GM10266 (cell line): ENCODE results near the gene BMPR1A.

ENCODE experiments used
- DNase-seq: peaks from one replicate; pipeline ENCODE4 v3.0.0; 2012; ENCODE audit errors: extremely low spot score
- CTCF ChIP-seq: IDR thresholded peaks from 2 replicates; pipeline ENCODE4 v1.5.1; 2012; ENCODE audit warnings: mild to moderate bottlenecking, low read depth; ENCODE audit not compliant: control insufficient read depth, insufficient read depth; ENCODE audit errors: missing control alignments

BMPR1A gene

GRCh38 chr10:86953747-86954680, 197.6 kb downstream of the BMPR1A start:
- no peak for TF ChIP-seq CTCF
- no peak for DNase-seq

GRCh38 chr10:86954681-86955500, 198.5 kb downstream of the BMPR1A start:
- no peak for DNase-seq
- no peak for TF ChIP-seq CTCF

- TF ChIP-seq CTCF: no peak
- no peak for DNase-seq
Measured at GRCh38 chr10:86955501-86956194, 199.2 kb downstream of the BMPR1A start.

- DNase-seq: no peak
- TF ChIP-seq CTCF: no peak
Measured at GRCh38 chr10:86956195-86956847, 199.9 kb downstream of the BMPR1A start.

GRCh38 chr10:86956848-86957448, 200.5 kb downstream of the BMPR1A start:
- TF ChIP-seq CTCF: no peak
- DNase-seq: no peak

GRCh38 chr10:86957471-86958115, 201.2 kb downstream of the BMPR1A start, which contains the start of gene MMRN2:
TSS of gene MMRN2 (minus strand) at chr10:86957615. CDS start at chr10:86957541, 74 bp downstream.
- DNase-seq: no peak
- no peak for TF ChIP-seq CTCF
